OCI-LY7 (cell line): Measurements from ENCODE around the gene SPON1. TPM values are rescaled to one million over a fixed set of nuclear protein-coding genes. Genes with fewer than 3 reads are reported as not detected.

Source experiments
- BruUV-seq: library from RNA; stranded (reverse); fragments of 400-500 nt; replicated peaks from 2 replicates; lab custom pipeline; 2021; lab: Mats Ljungman, UMichigan
- CTCF ChIA-PET: fragments of 300-600 bp; sonication (Branson Sonifier 250); formaldehyde crosslinking; loops from one replicate; lab custom pipeline; 2022; ENCODE audit warnings: antibody characterized with exemption; ENCODE audit not compliant: unreplicated experiment; lab: Charles Lee
- POLR2A ChIA-PET: fragments of 300-600 bp; sonication (Branson Sonifier 250); formaldehyde crosslinking; loops from one replicate; lab custom pipeline; 2022; ENCODE audit warnings: antibody characterized with exemption; lab: Charles Lee
- DNase-seq: peaks from one replicate; pipeline ENCODE4 v3.0.0-alpha.2; 2015; ENCODE audit warnings: low spot score
- H2AFZ ChIP-seq: fragments of 200-600 bp; sonication (generic), shearing (Covaris generic); 2 replicates; pipeline ENCODE4 v1.6.1; 2014; ENCODE audit warnings: mild to moderate bottlenecking, antibody characterized with exemption, low read length, moderate library complexity
- H3K27ac ChIP-seq: fragments of 200-600 bp; sonication (generic); 2 replicates; pipeline ENCODE4 v1.5.1; 2014; ENCODE audit warnings: mixed run types, low read depth, mild to moderate bottlenecking, moderate library complexity, low read length, inconsistent platforms; ENCODE audit not compliant: poor library complexity, severe bottlenecking
- H3K36me3 ChIP-seq: fragments of 200-600 bp; sonication (generic); 2 replicates; pipeline ENCODE4 v1.6.1; 2014; ENCODE audit warnings: mild to moderate bottlenecking, antibody characterized with exemption, low read length, moderate library complexity, mixed read lengths; ENCODE audit not compliant: insufficient read depth
- H3K4me1 ChIP-seq: fragments of 200-600 bp; sonication (generic); 2 replicates; pipeline ENCODE4 v1.5.1; 2014; ENCODE audit warnings: mild to moderate bottlenecking, low read length; ENCODE audit not compliant: insufficient read depth, poor library complexity, severe bottlenecking
- H3K4me2 ChIP-seq: fragments of 200-600 bp; sonication (generic); 2 replicates; pipeline ENCODE4 v1.6.1; 2014; ENCODE audit warnings: mild to moderate bottlenecking, low read length
- H3K4me3 ChIP-seq: fragments of 200-600 bp; sonication (generic); 2 replicates; pipeline ENCODE4 v1.5.1; 2014; ENCODE audit warnings: mild to moderate bottlenecking, low read depth, low read length; ENCODE audit not compliant: poor library complexity, severe bottlenecking
- H3K79me2 ChIP-seq: fragments of 200-600 bp; sonication (generic); 2 replicates; pipeline ENCODE4 v1.6.1; 2016; ENCODE audit warnings: low read depth, mild to moderate bottlenecking, low read length, moderate library complexity, mixed read lengths; ENCODE audit not compliant: insufficient read depth
- H3K9me2 ChIP-seq: fragments of 200-600 bp; sonication (generic); 2 replicates; pipeline ENCODE4 v1.6.1; 2016; ENCODE audit warnings: mild to moderate bottlenecking, low read length, mixed read lengths; ENCODE audit not compliant: insufficient read depth
- H3K9me3 ChIP-seq: fragments of 200-600 bp; sonication (generic); 2 replicates; pipeline ENCODE4 v1.6.1; 2014; ENCODE audit warnings: mild to moderate bottlenecking, mixed run types, low read length, mixed read lengths
- H4K20me1 ChIP-seq: fragments of 200-600 bp; sonication (generic); 2 replicates; pipeline ENCODE4 v1.6.1; 2014; ENCODE audit warnings: mild to moderate bottlenecking, antibody characterized with exemption, low read length, moderate library complexity, mixed read lengths; ENCODE audit not compliant: insufficient read depth
- CTCF ChIP-seq: fragments of 200-600 bp; sonication (generic); conservative IDR thresholded peaks from 2 replicates; pipeline ENCODE4 v1.5.1; 2014; ENCODE audit warnings: mild to moderate bottlenecking, antibody characterized with exemption, low read length, moderate library complexity, mixed read lengths
- EZH2phosphoT487 ChIP-seq: fragments of 200-600 bp; sonication (generic); IDR thresholded peaks from 2 replicates; pipeline ENCODE4 v1.6.1; 2018; ENCODE audit warnings: low read depth, borderline replicate concordance, mild to moderate bottlenecking, mixed run types, antibody characterized with exemption, low read length, moderate library complexity, mixed read lengths
- intact Hi-C: fragments of 100-400 bp; cut with micrococcal nuclease; formaldehyde crosslinking; loops from one replicate; pipeline ENCODE4 v1.10.0; 2022; ENCODE audit not compliant: unreplicated experiment
- total RNA-seq, 2 experiments: library from RNA; depleted of rRNA in 1 of 2; stranded (reverse); fragments of >200 nt in 1 of 2; shearing (Covaris generic) in 1 of 2; gene quantifications; 2 replicates each; pipeline ENCODE4 v1.2.3, GENCODE V29; 2014 to 2022

Gene SPON1
- total RNA-seq, 2 experiments from 2014 or later = 0.38 TPM; not detected in 1

GRCh38 chr11:14186046-14186775, 223.7 kb downstream of the SPON1 start:
- no peak overlapping the region for H3K4me3 ChIP-seq
- DNase-seq = no peak
- intact Hi-C loops = no loop called here
- no peak overlapping the region for H3K27ac ChIP-seq
- no peak overlapping the region for H3K4me2 ChIP-seq
- no peaks in the 10 kb centered on the region for H3K79me2 ChIP-seq
- CTCF ChIA-PET = no interaction called here
- TF ChIP-seq EZH2phosphoT487 = no peak
- no peak for TF ChIP-seq CTCF
- BruUV-seq = no TSS peak
- H3K9me3 ChIP-seq = no peaks in the 10 kb centered on the region
- no peaks in the 10 kb centered on the region for H3K9me2 ChIP-seq
- POLR2A ChIA-PET = interaction anchor here (0.6 kb wide), 1 partner anchor 12 kb away, joined by 4 read pairs; no protein-coding TSS in a partner anchor
- H3K4me1 ChIP-seq = no peaks in the 10 kb centered on the region
- H4K20me1 ChIP-seq = no peaks in the 10 kb centered on the region
- no peaks in the 10 kb centered on the region for H3K36me3 ChIP-seq
- H2AFZ ChIP-seq = no peak overlapping the region

- Histone ChIP-seq H3K4me2 (no peak overlapping the region), H3K4me1 (no peaks in the 10 kb centered on the region), H3K27ac (no peak overlapping the region), H3K9me3 (no peaks in the 10 kb centered on the region), H3K4me3 (no peak overlapping the region), H3K36me3 (no peaks in the 10 kb centered on the region), H3K9me2 (no peaks in the 10 kb centered on the region), H3K79me2 (no peaks in the 10 kb centered on the region), H4K20me1 (no peaks in the 10 kb centered on the region), H2AFZ (no peak overlapping the region)
- intact Hi-C loops = no loop called here
- ChIA-PET POLR2A (interaction anchor here (0.8 kb wide), 1 partner anchor 29 kb away, joined by 3 read pairs; no protein-coding TSS in a partner anchor), CTCF (interaction anchor here (0.5 kb wide), 1 partner anchor 1751 kb away, joined by 3 read pairs; no protein-coding TSS in a partner anchor)
- no TSS peak for BruUV-seq
- TF ChIP-seq EZH2phosphoT487 (no peak), CTCF (no peak)
- DNase-seq = no peak
Measured at GRCh38 chr11:14189874-14190273, 227.4 kb downstream of the SPON1 start.
